ENCODE results near the gene SLC35G3. TPM values are rescaled to one million over a fixed set of nuclear protein-coding genes. Genes with fewer than 3 reads are reported as not detected.

The SLC35G3 gene
- total RNA-seq, 1 experiment from 2014 or later = not detected

DNA sequence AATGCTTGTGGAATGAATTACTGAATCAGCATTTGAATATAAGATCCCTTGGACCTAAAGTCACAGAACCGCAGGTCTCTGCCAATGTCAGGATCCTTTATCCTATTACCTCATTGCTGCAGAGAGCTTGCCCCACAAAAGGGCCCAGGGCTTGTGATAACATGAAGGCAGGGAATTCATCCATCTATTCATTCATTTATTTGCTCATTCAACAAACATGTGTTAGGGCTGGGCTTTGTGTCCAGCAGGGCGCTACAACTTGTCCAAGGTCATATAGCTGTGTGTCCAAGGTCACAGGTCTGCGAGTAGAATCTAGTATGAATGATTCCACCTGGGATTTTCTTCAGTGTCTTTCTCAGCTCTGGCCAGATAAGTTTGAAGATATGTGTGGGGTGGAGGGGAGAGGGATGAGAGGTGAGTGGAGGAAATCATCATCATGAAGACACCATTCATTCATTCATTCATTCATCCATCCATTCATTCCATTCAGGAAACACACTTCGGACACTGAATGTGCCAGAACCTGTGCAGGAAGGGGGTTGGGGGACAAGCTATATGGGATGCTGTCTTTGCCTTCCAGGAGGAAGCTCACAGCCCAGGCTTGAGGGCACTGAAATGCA is 47.9 kb downstream of the SLC35G3 start:
- ATAC-seq (no peak), DNase-seq (ENCODE audit: low read depth, low spot score) (no peak)
- ChIA-PET CTCF (no interaction called here), POLR2A (no interaction called here)
- TF ChIP-seq SIN3A (IDR thresholded peaks at IDR 0.05; ENCODE audit: borderline replicate concordance, insufficient read depth, low read depth, low read length) = no peak
- TF ChIP-seq, protein P1, sequence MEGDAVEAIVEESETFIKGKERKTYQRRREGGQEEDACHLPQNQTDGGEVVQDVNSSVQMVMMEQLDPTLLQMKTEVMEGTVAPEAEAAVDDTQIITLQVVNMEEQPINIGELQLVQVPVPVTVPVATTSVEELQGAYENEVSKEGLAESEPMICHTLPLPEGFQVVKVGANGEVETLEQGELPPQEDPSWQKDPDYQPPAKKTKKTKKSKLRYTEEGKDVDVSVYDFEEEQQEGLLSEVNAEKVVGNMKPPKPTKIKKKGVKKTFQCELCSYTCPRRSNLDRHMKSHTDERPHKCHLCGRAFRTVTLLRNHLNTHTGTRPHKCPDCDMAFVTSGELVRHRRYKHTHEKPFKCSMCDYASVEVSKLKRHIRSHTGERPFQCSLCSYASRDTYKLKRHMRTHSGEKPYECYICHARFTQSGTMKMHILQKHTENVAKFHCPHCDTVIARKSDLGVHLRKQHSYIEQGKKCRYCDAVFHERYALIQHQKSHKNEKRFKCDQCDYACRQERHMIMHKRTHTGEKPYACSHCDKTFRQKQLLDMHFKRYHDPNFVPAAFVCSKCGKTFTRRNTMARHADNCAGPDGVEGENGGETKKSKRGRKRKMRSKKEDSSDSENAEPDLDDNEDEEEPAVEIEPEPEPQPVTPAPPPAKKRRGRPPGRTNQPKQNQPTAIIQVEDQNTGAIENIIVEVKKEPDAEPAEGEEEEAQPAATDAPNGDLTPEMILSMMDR (IDR thresholded peaks at IDR 0.05) = no peak
- no peak for TF ChIP-seq TCF7L2 (IDR thresholded peaks at IDR 0.05; ENCODE audit: low read depth, low read length)
- TF ChIP-seq, protein P2, sequence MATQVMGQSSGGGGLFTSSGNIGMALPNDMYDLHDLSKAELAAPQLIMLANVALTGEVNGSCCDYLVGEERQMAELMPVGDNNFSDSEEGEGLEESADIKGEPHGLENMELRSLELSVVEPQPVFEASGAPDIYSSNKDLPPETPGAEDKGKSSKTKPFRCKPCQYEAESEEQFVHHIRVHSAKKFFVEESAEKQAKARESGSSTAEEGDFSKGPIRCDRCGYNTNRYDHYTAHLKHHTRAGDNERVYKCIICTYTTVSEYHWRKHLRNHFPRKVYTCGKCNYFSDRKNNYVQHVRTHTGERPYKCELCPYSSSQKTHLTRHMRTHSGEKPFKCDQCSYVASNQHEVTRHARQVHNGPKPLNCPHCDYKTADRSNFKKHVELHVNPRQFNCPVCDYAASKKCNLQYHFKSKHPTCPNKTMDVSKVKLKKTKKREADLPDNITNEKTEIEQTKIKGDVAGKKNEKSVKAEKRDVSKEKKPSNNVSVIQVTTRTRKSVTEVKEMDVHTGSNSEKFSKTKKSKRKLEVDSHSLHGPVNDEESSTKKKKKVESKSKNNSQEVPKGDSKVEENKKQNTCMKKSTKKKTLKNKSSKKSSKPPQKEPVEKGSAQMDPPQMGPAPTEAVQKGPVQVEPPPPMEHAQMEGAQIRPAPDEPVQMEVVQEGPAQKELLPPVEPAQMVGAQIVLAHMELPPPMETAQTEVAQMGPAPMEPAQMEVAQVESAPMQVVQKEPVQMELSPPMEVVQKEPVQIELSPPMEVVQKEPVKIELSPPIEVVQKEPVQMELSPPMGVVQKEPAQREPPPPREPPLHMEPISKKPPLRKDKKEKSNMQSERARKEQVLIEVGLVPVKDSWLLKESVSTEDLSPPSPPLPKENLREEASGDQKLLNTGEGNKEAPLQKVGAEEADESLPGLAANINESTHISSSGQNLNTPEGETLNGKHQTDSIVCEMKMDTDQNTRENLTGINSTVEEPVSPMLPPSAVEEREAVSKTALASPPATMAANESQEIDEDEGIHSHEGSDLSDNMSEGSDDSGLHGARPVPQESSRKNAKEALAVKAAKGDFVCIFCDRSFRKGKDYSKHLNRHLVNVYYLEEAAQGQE (IDR thresholded peaks at IDR 0.05; ENCODE audit: insufficient read depth in 1 of 2, low read depth in 2 of 2, low read length in 1 of 2) = no peak
- TF ChIP-seq POLR2AphosphoS5 (IDR thresholded peaks at IDR 0.05; ENCODE audit: low read depth, low read length) = no peak
- intact Hi-C loops (cut with micrococcal nuclease; ENCODE audit: unreplicated experiment) (no loop called here), in situ Hi-C loops (cut with HindIII; ENCODE audit: low pct_unique_long_range_greater_than_20kb, low sequenced_read_pairs) (no loop called here)
- H3K27ac ChIP-seq (ENCODE audit: low read length) = no peak overlapping the region
- H3K36me3 ChIP-seq (ENCODE audit: control insufficient read depth, insufficient read depth, low read length) = no peaks in the 10 kb centered on the region
- H3K9me3 ChIP-seq (ENCODE audit: control insufficient read depth, insufficient read depth, low read depth, low read length) = no peaks in the 10 kb centered on the region
- no peaks in the 10 kb centered on the region for H3K27me3 ChIP-seq (ENCODE audit: control insufficient read depth, insufficient read depth, low read length)
- H3K4me3 ChIP-seq (ENCODE audit: low read depth in 2 of 2, low read length in 2 of 2) = no peak overlapping the region
- no TSS peak for BruUV-seq (replicated peaks)
- H3K4me1 ChIP-seq (ENCODE audit: control insufficient read depth, insufficient read depth, low read length) = no peaks in the 10 kb centered on the region

DNA sequence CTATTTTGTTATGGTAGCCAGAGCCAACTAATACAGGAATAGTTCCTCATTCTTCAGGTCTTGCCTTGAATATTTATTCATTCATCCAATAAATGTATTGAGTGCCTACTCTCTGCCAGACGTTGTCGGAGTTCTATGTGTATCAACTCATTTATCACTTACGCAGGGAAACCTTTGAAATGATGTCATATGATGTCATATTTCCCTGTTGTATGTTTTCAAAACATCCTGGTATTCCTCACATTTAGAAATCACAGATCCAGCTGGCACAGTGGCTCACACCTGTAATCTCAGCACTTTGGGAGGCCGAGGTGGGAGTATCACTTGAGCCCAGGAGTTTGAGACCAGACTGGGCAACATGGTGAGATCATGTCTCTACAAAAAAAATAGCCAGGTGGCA is 49.4 kb downstream of the SLC35G3 start:
- H3K9me3 ChIP-seq (ENCODE audit: control insufficient read depth, insufficient read depth, low read depth, low read length) = no peaks in the 10 kb centered on the region
- no peak overlapping the region for H3K4me3 ChIP-seq (ENCODE audit: low read depth in 2 of 2, low read length in 2 of 2)
- H3K4me1 ChIP-seq (ENCODE audit: control insufficient read depth, insufficient read depth, low read length) = peaks cover 4% of the 10 kb centered on the region; the same call in 1 of the 2 replicates
- TF ChIP-seq, protein P1 (IDR thresholded peaks at IDR 0.05) = no peak
- no peak for TF ChIP-seq POLR2AphosphoS5 (IDR thresholded peaks at IDR 0.05; ENCODE audit: low read depth, low read length)
- TF ChIP-seq TCF7L2 (IDR thresholded peaks at IDR 0.05; ENCODE audit: low read depth, low read length) = no peak
- intact Hi-C loops (cut with micrococcal nuclease; ENCODE audit: unreplicated experiment) (no loop called here), in situ Hi-C loops (cut with HindIII; ENCODE audit: low pct_unique_long_range_greater_than_20kb, low sequenced_read_pairs) (no loop called here)
- POLR2A ChIA-PET = no interaction called here
- ATAC-seq = no peak
- no peak overlapping the region for H3K27ac ChIP-seq (ENCODE audit: low read length)
- no peak for DNase-seq (ENCODE audit: low read depth, low spot score)
- no TSS peak for BruUV-seq (replicated peaks)
- H3K36me3 ChIP-seq (ENCODE audit: control insufficient read depth, insufficient read depth, low read length) = no peaks in the 10 kb centered on the region
- CTCF ChIA-PET = no interaction called here
- H3K27me3 ChIP-seq (ENCODE audit: control insufficient read depth, insufficient read depth, low read length) = no peaks in the 10 kb centered on the region

Other genes with a start within 250 kb of the SLC35G3 start
- gene CCT6B, start 232.9 kb downstream of the SLC35G3 start, total RNA-seq (2021; ENCODE audit: unreplicated experiment) = 1.5 TPM
- gene ZNF830, start 232.9 kb downstream of the SLC35G3 start, total RNA-seq (2021; ENCODE audit: unreplicated experiment) = 17.5 TPM
- 56.4 TPM for gene LIG3, start 213.9 kb downstream of the SLC35G3 start, total RNA-seq (2021; ENCODE audit: unreplicated experiment)
- gene RFFL, start 130.7 kb downstream of the SLC35G3 start, total RNA-seq (2021; ENCODE audit: unreplicated experiment) = 38.4 TPM
- gene RAD51D, start 74.5 kb downstream of the SLC35G3 start, total RNA-seq (2021; ENCODE audit: unreplicated experiment) = 25.9 TPM
- gene FNDC8, start 72.8 kb downstream of the SLC35G3 start, total RNA-seq (2021; ENCODE audit: unreplicated experiment) = not detected
- gene NLE1, start 52.1 kb downstream of the SLC35G3 start, total RNA-seq (2021; ENCODE audit: unreplicated experiment) = 35.5 TPM
- gene UNC45B, start 46.6 kb downstream of the SLC35G3 start, total RNA-seq (2021; ENCODE audit: unreplicated experiment) = not detected
- gene SLFN5, start 48.7 kb upstream of the SLC35G3 start, total RNA-seq (2021; ENCODE audit: unreplicated experiment) = 5.4 TPM
- gene SLFN11, start 179.2 kb upstream of the SLC35G3 start, total RNA-seq (2021; ENCODE audit: unreplicated experiment) = 45.0 TPM
- 35.2 TPM for gene SLFN12, start 238.1 kb upstream of the SLC35G3 start, total RNA-seq (2021; ENCODE audit: unreplicated experiment)

Measured in Panc1 (cell line).